Activated CD4-positive, alpha-beta T cell treated with anti-CD3 and anti-CD28 coated beads, Interleukin-2, amount 50 U/mL, for 4 hours (primary cell): ENCODE data around the gene TSPAN5.
"Not testable (repeated sequence)": the region's sequence is repeated elsewhere in the genome, so short reads cannot be mapped to it uniquely, and the experiment has no call there.

Experiments used
- DNase-seq, 2 experiments: peaks; one replicate each; pipeline ENCODE4 v3.0.0-alpha.2; 2020

TSPAN5 gene

GRCh38 chr4:98658287-98659105 lies at the start of gene TSPAN5:
Gene TSPAN5, minus strand, starts transcription at chr4:98658611.
- DNase-seq = peak; percentile 79 to 83

DNA sequence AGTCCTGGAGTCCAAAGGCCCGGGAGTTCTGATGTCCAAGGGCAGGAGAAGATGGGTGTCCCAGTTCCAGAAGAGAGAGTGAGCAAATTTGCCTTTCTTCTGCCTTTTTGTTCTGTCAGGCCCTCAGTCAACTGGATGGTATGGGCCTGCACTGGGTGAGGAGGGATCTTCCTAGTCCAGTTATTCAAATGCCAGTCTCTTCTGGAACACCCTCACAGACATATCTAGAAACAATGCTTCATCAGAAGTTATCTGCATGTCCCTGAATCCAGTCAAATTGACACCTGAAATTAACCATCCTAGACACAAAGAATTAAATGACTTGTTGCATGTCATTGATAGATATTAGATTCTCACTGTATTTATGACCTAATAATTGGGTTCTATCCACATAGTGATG lies 48.5 kb upstream of the TSPAN5 start:
- DNase-seq = no peak

DNA sequence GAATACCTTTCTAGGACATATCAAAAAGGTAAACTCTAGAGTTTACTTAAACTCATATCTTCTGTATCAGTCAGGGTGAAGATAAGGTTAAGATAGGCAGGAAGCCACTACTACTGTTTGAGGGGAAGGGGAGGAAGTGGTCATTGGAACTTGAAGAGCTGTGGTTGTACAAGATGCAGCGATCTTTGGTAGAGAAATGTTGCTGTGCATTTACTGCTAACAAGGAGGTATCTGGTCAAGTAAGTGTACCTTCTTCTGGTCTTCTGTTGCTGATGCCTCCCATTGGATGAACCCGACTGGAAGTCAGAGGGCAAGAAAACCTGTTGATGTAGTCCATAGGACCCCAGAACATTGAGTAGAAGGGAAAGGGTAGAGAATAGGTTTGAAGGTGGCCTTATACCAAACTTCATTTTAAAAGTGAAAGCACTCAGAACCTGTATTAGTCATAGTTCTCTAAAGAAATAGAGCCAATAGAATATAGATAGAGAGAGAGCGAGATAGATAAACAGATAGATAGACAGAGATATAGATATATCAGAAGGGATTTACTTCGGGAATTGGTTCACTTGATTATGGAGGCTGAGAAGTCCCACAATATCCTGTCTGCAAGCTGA lies 47.9 kb upstream of the TSPAN5 start:
- DNase-seq = no peak

- DNase-seq = not testable (repeated sequence)
These were observed 47.2 kb upstream of the TSPAN5 start for GRCh38 chr4:98705586-98705985.

DNA sequence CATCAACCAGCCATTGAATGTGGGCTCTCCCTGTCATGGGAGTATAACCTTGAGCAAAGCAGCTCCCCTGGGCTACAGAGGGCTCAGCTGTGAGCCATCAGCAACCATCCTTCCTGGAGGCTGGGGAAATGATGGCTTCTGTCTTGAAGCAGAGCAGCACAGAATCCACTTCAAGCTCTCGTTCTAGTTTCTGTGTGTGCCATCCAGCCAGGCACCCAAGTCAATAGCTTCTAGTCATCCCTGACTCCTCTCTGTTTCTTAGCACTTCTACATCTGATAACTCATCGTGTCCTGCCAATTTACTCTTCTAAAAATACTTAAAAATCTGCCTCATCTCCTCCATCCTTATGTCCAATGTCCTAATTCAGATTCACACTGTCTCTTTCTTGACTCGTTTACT lies 42.2 kb upstream of the TSPAN5 start:
- no peak for DNase-seq

GRCh38 chr4:98694076-98694475 lies 35.7 kb upstream of the TSPAN5 start:
- no peak for DNase-seq

DNA sequence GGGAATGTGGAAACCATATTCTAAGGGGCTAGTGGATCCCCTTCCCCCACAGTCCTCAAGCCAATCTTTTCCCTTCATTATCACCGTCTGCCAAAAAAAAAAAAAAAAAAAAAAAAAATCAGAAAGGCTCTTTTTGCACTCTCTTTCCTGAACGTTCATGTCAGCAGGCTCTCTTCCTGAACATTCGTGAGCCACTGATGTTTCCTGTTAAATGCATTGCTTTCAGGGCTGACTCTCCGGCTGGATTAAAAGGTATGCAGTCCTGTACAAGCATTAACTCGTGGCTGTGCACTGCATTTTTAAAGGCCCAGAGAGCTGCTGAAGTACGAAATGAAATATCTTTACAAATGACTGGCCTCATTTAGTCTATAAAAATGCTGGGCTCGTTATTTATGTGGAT lies 34.0 kb upstream of the TSPAN5 start:
- no peak for DNase-seq

GRCh38 chr4:98691588-98691987 lies 33.2 kb upstream of the TSPAN5 start:
- DNase-seq = no peak

DNA sequence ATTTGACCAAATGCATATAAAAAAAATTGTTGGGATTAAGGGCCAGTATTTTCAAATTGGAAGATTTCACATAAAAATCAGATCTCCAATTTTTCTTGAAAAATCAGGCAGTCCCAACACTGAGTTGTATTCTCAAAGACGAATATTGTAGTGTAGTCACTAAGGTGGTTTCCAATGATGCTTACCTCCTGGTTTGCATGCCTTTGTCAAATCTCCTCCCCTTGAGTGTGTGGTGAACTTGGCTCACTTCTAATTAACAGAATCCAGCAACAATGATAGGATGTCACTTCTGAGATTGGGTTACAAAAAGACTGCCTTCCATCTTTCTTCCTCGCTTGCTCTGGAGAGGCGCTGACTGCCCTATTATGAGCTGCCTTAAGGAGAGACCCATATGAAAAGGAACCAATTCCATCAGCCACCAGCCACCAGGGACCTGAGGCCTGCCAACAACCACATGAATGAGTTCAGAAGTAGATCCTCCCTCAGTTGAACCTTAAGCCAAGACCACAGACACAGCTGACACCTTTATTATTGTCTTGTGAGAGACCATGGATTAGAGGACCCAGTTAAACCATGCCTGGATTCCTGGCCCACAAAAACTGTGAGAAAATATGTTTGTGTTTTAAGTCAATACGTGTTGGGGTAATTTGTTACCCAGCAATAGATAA lies 31.2 kb upstream of the TSPAN5 start:
- DNase-seq = no peak

GRCh38 chr4:98688411-98689290 lies 30.2 kb upstream of the TSPAN5 start:
- peak in 1 of 2 experiments; percentile 9 for DNase-seq

DNA sequence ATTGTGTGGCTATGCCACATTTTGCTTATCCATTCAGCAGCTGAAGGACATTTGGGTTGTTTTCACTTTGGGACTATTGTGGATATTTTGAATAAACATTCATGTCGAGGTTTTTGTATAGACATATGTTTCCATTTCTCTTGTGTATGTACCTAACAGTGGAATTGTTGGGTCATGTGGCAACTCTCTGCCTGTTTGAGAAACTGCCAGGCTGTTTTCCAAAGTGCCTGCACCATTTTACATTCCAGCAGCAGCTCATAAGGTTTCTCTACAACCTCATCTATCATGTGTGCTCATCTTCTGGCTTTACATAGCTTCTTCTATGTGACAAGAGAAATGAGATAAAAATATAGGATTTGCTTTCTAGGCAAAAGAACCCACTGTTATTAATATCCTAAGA lies 29.5 kb upstream of the TSPAN5 start:
- DNase-seq = no peak

DNA sequence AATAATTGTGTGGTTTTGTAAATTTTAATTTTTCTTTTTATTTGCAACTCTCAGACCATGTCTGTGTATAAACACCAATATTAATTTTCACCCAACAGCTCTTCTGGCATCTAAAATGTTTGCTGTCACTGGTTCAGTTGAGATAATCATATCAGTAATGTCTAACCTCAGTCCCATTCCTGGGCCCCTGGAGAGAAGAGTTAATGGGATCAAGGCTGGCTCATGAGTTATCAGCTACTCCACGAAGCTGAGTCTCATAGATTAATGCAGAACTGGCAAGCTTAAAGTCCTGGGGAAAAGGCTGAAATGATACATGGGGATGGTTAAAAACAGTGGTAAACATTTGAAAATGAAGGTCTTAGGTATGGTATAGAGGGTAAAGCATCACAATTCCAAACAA lies 28.4 kb upstream of the TSPAN5 start:
- DNase-seq = no peak

DNA sequence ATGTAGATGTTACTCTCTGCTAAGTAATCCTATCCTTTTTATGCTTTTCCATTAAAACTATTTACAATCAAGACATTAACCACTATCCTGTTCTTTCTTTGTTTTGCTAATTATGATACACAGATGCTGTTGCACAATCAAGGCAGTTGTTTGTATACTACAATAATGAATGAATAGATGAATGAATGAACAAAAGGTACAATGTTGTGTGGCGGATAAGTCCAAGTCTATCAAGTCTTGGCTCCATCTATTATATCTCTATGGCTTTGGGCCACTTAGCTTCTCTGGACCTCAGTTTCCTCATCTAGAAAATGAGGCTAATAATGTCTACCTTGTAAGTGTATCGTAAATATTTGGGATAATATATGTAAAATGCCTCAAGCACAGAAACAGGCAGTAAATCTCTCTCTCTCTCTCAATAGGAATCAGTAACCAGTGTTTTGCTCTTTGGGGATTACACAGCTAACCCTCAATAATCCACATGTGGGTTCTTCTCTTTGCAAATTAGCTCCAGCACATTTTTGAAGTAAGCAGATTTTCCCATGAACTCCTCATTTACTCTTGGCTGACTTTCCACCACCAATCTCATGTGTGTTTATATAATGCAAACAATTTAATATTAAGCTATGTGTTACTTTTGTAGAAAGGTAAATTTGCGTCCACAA lies 27.8 kb upstream of the TSPAN5 start:
- no peak for DNase-seq

DNA sequence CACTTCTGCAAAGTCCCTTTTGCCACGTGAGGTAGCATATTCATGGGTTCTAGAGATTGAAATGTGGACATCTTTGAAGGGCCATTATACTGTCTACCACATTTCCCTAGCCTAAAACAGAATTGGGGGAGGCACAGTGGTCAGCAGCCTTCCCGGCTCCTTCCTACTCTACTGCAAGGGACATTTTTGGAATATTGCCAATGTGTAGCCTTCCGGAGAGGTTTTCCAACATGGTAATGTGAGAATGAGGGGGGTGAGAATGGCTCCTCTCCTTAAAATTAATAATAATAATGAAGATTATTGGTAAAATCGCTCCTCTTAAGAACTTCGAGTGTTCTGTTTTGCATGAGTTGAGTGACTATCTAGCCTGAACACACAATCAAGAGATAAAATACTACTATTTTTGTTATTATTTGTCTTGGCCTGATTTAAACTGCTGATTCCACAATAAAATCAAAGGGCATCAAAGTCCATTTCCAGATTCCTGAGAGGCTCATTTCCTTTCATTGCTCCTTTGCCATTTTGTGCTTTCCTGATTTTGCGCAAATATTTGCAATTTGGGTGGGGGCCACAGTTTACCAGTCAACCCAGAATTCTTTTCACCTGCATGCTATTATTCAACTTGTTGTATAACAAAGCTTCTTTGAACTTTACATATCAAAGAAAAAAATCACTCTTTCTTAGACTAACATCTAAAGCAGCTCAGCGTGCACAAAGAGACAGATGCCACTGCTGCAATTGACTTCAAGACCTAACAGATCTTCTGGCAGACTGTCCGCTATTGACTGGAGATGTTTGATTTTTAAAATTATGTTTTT lies 27.0 kb upstream of the TSPAN5 start:
- DNase-seq = no peak

- no peak for DNase-seq
These were observed 24.3 kb upstream of the TSPAN5 start for GRCh38 chr4:98682719-98683118.

GRCh38 chr4:98680806-98681205 lies 22.4 kb upstream of the TSPAN5 start:
- no peak for DNase-seq

DNA sequence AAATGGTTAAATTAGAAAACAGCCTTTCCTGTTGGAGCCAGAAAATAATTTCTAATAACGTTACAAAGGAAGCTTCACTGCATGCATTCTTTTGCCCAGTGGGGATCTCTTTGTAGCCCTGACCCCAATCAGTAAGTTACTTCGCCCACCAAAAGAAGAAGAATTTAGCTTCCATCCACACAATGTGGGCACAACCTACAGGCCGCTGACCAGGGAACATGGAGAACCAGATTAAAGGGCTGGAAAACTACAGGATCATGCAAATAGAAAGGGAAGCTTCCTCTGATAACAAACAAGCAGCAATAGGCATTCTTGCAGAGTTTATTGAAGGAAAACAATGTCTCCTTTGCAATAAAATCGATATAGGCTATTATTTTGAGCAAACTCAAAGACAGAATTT lies 21.3 kb upstream of the TSPAN5 start:
- DNase-seq = no peak

DNA sequence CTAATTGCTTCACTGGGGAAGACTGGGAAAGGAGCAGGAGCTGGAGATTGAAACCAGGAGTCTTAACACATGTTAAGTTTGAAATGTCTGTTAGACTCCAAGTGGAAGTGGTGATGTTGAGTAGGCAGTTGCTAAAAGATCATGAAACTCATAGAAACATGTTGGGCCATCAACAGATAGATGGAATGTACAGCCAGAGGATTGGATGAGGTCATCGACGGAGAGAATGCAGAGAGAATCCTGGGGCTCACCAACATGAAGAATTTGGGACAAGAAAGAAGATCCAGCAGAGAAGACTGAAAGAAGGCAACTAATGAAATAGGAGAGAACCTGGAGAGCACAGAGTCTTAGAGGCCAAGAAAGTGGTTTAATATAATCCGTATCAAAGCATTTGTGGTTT lies 19.4 kb upstream of the TSPAN5 start:
- DNase-seq = no peak

GRCh38 chr4:98674404-98675173 lies 16.2 kb upstream of the TSPAN5 start:
- no peak for DNase-seq

DNA sequence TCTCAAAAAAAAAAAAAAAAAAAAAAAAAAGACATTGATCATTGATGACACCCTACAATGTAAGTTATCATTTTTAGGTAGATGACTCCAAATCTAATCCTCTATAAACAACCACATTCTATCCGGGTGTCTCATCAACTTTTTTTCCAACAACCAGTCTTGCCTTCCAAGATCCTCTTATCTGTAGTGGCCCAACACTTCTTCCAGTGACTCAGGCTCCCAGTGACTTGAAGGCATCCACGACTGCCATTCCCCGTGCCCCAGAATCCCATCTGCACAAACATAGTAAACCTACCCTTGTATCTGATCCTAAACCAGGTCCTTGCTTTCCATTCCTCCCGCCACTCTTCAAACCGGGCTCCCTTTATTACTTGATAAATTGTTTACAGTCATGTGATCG lies 15.6 kb upstream of the TSPAN5 start:
- no peak for DNase-seq

DNA sequence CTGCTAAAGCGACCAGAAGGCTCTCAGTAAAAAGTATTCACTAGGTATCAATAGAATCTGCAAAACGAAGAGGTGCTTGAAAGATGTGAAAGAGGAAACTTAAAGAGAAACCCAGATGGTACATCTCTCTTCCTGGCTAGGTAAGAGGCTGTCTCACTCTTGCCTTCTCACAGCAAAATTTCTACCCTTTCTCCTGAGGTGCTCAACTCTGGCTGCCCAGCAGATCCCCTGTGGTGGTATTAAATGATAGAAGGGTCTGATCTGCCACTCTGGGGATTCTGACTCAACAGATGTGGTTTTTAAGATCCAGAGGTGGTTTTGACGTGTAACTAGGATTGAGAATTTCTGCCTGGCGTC lies 14.9 kb upstream of the TSPAN5 start:
- no peak for DNase-seq
